A673 (cell line): ENCODE data around the gene SEMA3E.
"Not testable (repeated sequence)": the region's sequence is repeated elsewhere in the genome, so short reads cannot be mapped to it uniquely, and the experiment has no call there.

Experiments used
- EZH2 ChIP-seq: fragments of 200-600 bp; sonication (generic); IDR thresholded peaks from 2 replicates; pipeline ENCODE4 v1.6.1; 2017; ENCODE audit warnings: borderline replicate concordance, low read depth, mild to moderate bottlenecking, mixed read lengths, antibody characterized with exemption, low read length; ENCODE audit not compliant: poor library complexity, severe bottlenecking
- TF ChIP-seq, protein P1 (sequence below): fragments of 300-800, 200-600 bp; sonication (generic); conservative IDR thresholded peaks from 2 replicates; pipeline ENCODE4 v1.5.1; 2017; ENCODE audit warnings: low read depth, mild to moderate bottlenecking, antibody characterized with exemption, low read length, moderate library complexity, mixed read lengths

DNA sequence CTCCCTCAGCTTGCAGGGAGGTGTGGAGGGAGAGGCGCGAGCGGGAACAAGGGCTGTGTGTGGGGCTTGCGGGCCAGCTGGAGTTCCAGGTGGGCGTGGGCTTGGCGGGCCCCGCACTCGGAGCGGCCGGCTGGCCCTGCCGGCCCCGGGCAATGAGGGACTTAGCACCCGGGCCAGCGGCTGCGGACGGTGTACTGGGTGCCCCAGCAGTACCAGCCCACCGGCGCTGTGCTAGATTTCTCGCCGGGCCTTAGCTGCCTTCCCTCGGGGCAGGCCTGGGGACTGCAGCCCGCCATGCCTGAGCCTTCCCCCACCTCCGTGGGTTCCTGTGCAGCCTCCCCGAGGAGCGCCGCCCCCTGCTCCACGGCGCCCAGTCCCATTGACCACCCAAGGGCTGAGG lies 24.4 kb upstream of the SEMA3E start:
- TF ChIP-seq, protein P1, sequence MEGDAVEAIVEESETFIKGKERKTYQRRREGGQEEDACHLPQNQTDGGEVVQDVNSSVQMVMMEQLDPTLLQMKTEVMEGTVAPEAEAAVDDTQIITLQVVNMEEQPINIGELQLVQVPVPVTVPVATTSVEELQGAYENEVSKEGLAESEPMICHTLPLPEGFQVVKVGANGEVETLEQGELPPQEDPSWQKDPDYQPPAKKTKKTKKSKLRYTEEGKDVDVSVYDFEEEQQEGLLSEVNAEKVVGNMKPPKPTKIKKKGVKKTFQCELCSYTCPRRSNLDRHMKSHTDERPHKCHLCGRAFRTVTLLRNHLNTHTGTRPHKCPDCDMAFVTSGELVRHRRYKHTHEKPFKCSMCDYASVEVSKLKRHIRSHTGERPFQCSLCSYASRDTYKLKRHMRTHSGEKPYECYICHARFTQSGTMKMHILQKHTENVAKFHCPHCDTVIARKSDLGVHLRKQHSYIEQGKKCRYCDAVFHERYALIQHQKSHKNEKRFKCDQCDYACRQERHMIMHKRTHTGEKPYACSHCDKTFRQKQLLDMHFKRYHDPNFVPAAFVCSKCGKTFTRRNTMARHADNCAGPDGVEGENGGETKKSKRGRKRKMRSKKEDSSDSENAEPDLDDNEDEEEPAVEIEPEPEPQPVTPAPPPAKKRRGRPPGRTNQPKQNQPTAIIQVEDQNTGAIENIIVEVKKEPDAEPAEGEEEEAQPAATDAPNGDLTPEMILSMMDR, result not testable (repeated sequence)
- not testable (repeated sequence) for TF ChIP-seq EZH2
